Small intestine (tissue), 7 donors: ENCODE data around the gene ANKRD31. TPM values are rescaled to one million over a fixed set of nuclear protein-coding genes. Genes with fewer than 3 reads are reported as not detected.
"Not testable (repeated sequence)": the region's sequence is repeated elsewhere in the genome, so short reads cannot be mapped to it uniquely, and the experiment has no call there.

Source experiments
- DNase-seq, 2 donors: peaks; one replicate each; pipeline versions ENCODE4 v3.0.0 to v3.0.0-alpha.2; 2013
- FAIRE-seq: peaks from 2 replicates; lab custom pipeline; 2012; peaks lifted over from hg19 to GRCh38; lab: Jason Lieb, UNC
- H3K27ac ChIP-seq, 3 donors: one replicate each; pipeline ENCODE4 v1.5.1; 2013; ENCODE audit warnings: low read length in 2 of 3, mild to moderate bottlenecking in 2 of 3, control low read depth in 1 of 3, inconsistent platforms in 1 of 3, low read depth in 1 of 3, moderate library complexity in 1 of 3
- H3K27me3 ChIP-seq, 3 donors: one replicate each; pipeline ENCODE4 v1.6.1; 2013; ENCODE audit warnings: low read length in 3 of 3, inconsistent platforms in 1 of 3; ENCODE audit not compliant: control insufficient read depth in 3 of 3, insufficient read depth in 3 of 3
- H3K36me3 ChIP-seq, 3 donors: one replicate each; pipeline ENCODE4 v1.6.1; 2013; ENCODE audit warnings: low read length in 3 of 3, inconsistent platforms in 1 of 3, low read depth in 1 of 3, mild to moderate bottlenecking in 1 of 3, moderate library complexity in 1 of 3; ENCODE audit not compliant: control insufficient read depth in 3 of 3, insufficient read depth in 2 of 3
- H3K4me1 ChIP-seq, 3 donors: one replicate each; pipeline ENCODE4 v1.6.1; 2013; ENCODE audit warnings: low read length in 2 of 3, inconsistent platforms in 1 of 3, low read depth in 1 of 3, mild to moderate bottlenecking in 1 of 3, moderate library complexity in 1 of 3; ENCODE audit not compliant: control insufficient read depth in 3 of 3, insufficient read depth in 2 of 3
- H3K4me3 ChIP-seq, 3 donors: one replicate each; pipeline ENCODE4 v1.5.1; 2013; ENCODE audit warnings: low read length in 3 of 3, control low read depth in 1 of 3, inconsistent platforms in 1 of 3, low read depth in 1 of 3, mild to moderate bottlenecking in 1 of 3, moderate library complexity in 1 of 3
- H3K9me3 ChIP-seq, 2 donors: one replicate each; pipeline ENCODE4 v1.6.1; 2013; ENCODE audit warnings: low read depth in 1 of 2, low read length in 1 of 2; ENCODE audit not compliant: control insufficient read depth in 2 of 2, insufficient read depth in 1 of 2
- WGBS, 3 donors: extraction: QIAGEN DNeasy Blood & Tissue Kit; methylation state at CpG; one replicate each; pipeline ENCODE4 v1.1.7; 2013; 5-methylcytosine and 5-hydroxymethylcytosine counted together
- polyA plus RNA-seq, 4 donors: library from polyadenylated mRNA; stranded (reverse) in 3 of 4; unstranded in 1 of 4; fragments of 200-250 nt in 3 of 4; fragments of 120-200 nt in 1 of 4; gene quantifications; one replicate each; pipeline versions ENCODE4 v1.2.1 to v1.2.3, GENCODE V29; 2013
- donor health status: healthy with polysubstance abuse.
- donor health status: control.
- donor health status: control.
- donor health status: Bipolar disorder and iron deficiency.
- donor health status: healthy.

ANKRD31 gene
- polyA plus RNA-seq, 4 donors: 0.06 to 0.27 (median 0.22) TPM; not detected in 1

- H3K27ac ChIP-seq, H3K4me1 ChIP-seq, FAIRE-seq, H3K36me3 ChIP-seq, H3K9me3 ChIP-seq, H3K27me3 ChIP-seq, H3K4me3 ChIP-seq: not testable (repeated sequence)
- DNase-seq: peak in 1 of 2 donors; percentile 14
- WGBS, 3 donors: 60 to 75% (median 70%) methylated on average over 1 of the region's 1 CpG
These were observed 122.4 kb downstream of the ANKRD31 start for GRCh38 chr5:75114311-75114710.

GRCh38 chr5:75113354-75114113, 123.1 kb downstream of the ANKRD31 start:
- H3K27me3 ChIP-seq: no peaks in the 10 kb centered on the region
- H3K4me3 ChIP-seq: no peak overlapping the region
- no peaks in the 10 kb centered on the region for H3K9me3 ChIP-seq
- no peak overlapping the region for H3K27ac ChIP-seq
- DNase-seq: no peak
- no peak for FAIRE-seq
- no peaks in the 10 kb centered on the region for H3K36me3 ChIP-seq
- WGBS, 3 donors: 65 to 76% (median 69%) methylated on average over 4 of the region's 4 CpGs
- H3K4me1 ChIP-seq: no peaks in the 10 kb centered on the region

- WGBS, 3 donors: 66 to 91% (median 80%) methylated on average over 1 of the region's 1 CpG
- DNase-seq: no peak
- Histone ChIP-seq H3K36me3 (no peaks in the 10 kb centered on the region), H3K27ac (no peak overlapping the region), H3K4me3 (no peak overlapping the region), H3K9me3 (no peaks in the 10 kb centered on the region), H3K4me1 (no peaks in the 10 kb centered on the region), H3K27me3 (no peaks in the 10 kb centered on the region)
- peak; percentile 44 for FAIRE-seq
These were observed 127.6 kb downstream of the ANKRD31 start for GRCh38 chr5:75108931-75109596.

DNA sequence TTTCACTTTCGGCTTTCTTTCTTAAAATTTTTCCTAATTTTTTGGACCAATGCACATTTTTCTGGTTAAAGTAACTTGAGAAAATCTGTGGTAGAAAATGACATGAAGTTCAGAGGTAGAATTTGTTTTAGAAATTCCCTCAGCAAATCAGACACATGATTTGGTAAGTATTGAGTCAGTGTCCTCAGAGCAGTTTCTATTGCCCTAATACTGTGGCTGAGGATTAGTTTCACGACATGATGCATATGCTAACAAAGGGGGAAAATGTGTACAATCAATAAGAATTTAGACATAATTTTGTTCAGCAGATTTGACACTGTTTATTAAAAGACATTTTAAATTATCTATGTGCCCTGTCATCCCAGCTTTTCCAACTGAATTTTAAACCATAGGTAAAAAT, 128.2 kb downstream of the ANKRD31 start:
- no peak overlapping the region for H3K27ac ChIP-seq
- FAIRE-seq: no peak
- no peaks in the 10 kb centered on the region for H3K4me1 ChIP-seq
- DNase-seq: no peak
- 65 to 84% (median 66%) methylated on average over 2 of the region's 2 CpGs for WGBS, 3 donors
- no peak overlapping the region for H3K4me3 ChIP-seq
- no peaks in the 10 kb centered on the region for H3K36me3 ChIP-seq
- H3K9me3 ChIP-seq: no peaks in the 10 kb centered on the region
- peaks cover 0 to 2% (median 0%) of the 10 kb centered on the region in 3 donors for H3K27me3 ChIP-seq

GRCh38 chr5:75095956-75096355, 140.7 kb downstream of the ANKRD31 start:
- not testable (repeated sequence) for H3K4me1 ChIP-seq, H3K36me3 ChIP-seq, H3K9me3 ChIP-seq, DNase-seq, FAIRE-seq, H3K27me3 ChIP-seq, H3K4me3 ChIP-seq, H3K27ac ChIP-seq
- WGBS, 3 donors: 74 to 84% (median 78%) methylated on average over 3 of the region's 3 CpGs

GRCh38 chr5:75091597-75091996, 145.1 kb downstream of the ANKRD31 start:
- Histone ChIP-seq H3K9me3 (no peaks in the 10 kb centered on the region), H3K27ac (no peak overlapping the region), H3K36me3 (no peaks in the 10 kb centered on the region), H3K27me3 (no peaks in the 10 kb centered on the region), H3K4me1 (no peaks in the 10 kb centered on the region), H3K4me3 (no peak overlapping the region)
- DNase-seq (no peak), FAIRE-seq (no peak)
- 83 to 94% (median 84%) methylated on average over 3 of the region's 3 CpGs for whole genome bisulfite sequencing, 3 donors

DNA sequence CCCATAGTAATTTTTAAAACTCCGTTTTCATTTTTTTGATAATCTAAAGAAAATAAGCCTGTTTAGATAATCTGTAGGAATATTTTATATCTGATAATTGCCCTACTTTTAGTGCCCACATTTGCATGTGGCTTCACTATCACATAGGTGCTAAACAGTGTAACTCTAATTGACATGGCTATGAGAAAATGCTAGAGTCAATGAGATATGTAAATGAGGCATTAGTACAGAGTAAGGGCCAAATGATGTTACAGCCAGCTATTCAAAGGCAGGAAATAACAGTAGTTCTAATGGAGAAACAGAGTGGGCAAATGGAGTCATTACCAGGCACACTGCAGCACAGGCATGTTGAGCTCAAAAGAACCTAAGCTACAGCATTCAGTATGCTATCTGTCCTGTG, 147.0 kb downstream of the ANKRD31 start:
- Histone ChIP-seq H3K27me3 (no peaks in the 10 kb centered on the region), H3K4me3 (no peak overlapping the region), H3K36me3 (no peaks in the 10 kb centered on the region), H3K4me1 (no peaks in the 10 kb centered on the region), H3K9me3 (no peaks in the 10 kb centered on the region), H3K27ac (no peak overlapping the region)
- DNase-seq: no peak
- 74 to 86% (median 83%) methylated on average over 1 of the region's 1 CpG for WGBS, 3 donors
- FAIRE-seq: no peak

- no peaks in the 10 kb centered on the region for H3K4me1 ChIP-seq
- H3K9me3 ChIP-seq: no peaks in the 10 kb centered on the region
- no peaks in the 10 kb centered on the region for H3K27me3 ChIP-seq
- 79 to 87% (median 81%) methylated on average over 1 of the region's 1 CpG for WGBS, 3 donors
- H3K4me3 ChIP-seq: no peak overlapping the region
- DNase-seq: no peak
- no peak for FAIRE-seq
- no peaks in the 10 kb centered on the region for H3K36me3 ChIP-seq
- no peak overlapping the region for H3K27ac ChIP-seq
These were observed 147.5 kb downstream of the ANKRD31 start for GRCh38 chr5:75089137-75089536.
